CD4-positive, alpha-beta T cell treated with Interleukin-4 for 1 hour (primary cell): ENCODE results near the gene AGAP3.

ENCODE experiments used
- DNase-seq, 2 donors: peaks; one replicate each; pipeline ENCODE4 v3.0.0-alpha.2; 2020 to 2022

The AGAP3 gene

DNA sequence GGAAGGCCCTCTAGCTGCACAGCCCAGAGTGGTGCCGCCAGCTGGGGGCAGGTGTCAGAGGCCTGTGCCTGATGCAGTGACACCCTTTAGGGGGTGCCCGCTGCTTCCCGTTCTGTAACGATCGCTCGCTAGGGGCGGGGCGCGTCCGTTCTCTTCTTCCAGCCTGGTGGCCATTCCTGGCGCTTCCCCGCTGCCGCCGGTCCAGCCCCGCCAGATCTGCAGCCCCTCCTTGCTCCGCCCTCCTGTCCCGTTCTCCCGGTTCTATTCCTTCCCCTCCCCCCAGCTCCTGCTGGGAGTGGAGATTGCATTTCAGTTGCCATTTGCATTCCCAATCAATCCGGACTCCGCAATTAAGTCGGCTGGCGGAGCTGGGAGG lies 39.2 kb downstream of the AGAP3 start:
- no peak for DNase-seq

- DNase-seq, result no peak
These were observed 39.7 kb downstream of the AGAP3 start for GRCh38 chr7:151125846-151126481.

- DNase-seq, result no peak
These were observed 40.3 kb downstream of the AGAP3 start for GRCh38 chr7:151126491-151127137.

DNA sequence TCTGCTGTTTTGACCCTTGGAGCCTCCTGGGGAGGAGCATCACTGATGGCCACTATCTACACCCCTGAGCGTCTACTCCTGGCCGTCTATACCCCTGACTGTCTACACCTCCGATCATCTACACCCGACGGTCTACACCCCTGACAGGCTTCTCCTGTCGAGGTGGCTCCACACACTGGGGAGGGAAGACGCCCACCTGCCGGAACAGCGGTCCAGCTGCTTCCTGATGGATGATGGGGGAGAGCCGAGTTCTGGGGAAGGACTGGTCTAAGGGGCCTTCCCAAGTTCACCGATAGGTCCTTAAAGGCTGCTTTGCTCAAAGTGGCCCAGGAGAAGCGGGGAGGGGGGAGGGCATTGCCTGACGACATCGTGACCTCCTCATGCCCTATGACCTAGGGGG lies 41.9 kb downstream of the AGAP3 start:
- DNase-seq, result no peak

- DNase-seq, result no peak
These were observed 42.4 kb downstream of the AGAP3 start for GRCh38 chr7:151128716-151129115.

GRCh38 chr7:151129117-151129959 lies 43.1 kb downstream of the AGAP3 start:
- DNase-seq, result no peak

DNA sequence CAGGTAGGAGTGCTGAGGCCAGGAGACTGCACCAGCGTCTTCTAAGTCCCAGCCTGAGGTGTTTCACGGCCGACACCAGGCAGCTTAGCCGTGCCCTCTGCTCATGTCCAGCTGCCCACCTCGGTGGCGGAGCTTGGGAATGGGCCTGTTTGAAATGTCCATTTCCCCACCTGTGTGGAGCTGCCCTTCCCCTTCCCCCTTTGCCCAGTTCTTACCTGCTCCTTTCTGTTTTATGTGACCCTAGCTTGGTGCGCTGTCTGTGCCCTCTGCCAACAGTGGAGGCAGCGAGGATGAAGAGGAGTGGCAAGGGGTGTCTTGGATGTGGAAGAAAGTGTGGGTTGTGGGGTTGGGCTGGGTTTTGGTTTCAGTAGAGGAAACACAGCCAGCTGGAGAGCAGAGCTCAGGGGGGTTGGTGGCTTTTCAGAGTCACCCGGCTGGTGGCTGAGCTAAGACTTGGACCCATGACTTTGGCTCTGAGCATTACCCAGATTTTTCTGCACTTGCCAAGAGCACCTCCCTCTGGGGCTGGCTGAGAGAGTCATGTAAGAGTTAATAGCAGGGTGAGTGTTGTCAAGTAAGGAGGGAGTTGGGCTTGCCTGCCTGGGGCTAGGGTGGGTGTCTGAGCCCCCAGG lies 43.8 kb downstream of the AGAP3 start:
- no peak for DNase-seq

GRCh38 chr7:151130741-151131157 lies 44.5 kb downstream of the AGAP3 start:
- DNase-seq, result no peak

DNA sequence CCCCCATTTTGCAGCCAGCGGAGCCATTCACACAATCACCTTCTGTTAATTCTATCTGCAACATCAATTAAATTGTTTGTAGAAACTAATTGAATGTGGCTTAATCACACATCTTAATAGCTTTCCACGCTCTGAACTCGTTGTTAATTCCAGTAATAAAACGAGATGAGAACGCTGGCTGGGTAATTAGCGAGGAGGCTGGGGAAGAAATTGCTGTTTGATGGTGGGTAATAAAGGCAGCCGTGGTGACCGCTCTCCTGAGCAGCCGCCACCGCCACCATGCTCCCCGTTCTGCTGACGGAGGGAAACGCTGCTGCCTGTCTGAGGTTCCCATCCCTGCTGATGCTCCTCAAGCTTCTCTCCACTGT lies 44.9 kb downstream of the AGAP3 start:
- no peak for DNase-seq

GRCh38 chr7:151131592-151132293 lies 45.5 kb downstream of the AGAP3 start:
- DNase-seq, result no peak

- DNase-seq, result no peak
These were observed 46.4 kb downstream of the AGAP3 start for GRCh38 chr7:151132461-151133205.

DNA sequence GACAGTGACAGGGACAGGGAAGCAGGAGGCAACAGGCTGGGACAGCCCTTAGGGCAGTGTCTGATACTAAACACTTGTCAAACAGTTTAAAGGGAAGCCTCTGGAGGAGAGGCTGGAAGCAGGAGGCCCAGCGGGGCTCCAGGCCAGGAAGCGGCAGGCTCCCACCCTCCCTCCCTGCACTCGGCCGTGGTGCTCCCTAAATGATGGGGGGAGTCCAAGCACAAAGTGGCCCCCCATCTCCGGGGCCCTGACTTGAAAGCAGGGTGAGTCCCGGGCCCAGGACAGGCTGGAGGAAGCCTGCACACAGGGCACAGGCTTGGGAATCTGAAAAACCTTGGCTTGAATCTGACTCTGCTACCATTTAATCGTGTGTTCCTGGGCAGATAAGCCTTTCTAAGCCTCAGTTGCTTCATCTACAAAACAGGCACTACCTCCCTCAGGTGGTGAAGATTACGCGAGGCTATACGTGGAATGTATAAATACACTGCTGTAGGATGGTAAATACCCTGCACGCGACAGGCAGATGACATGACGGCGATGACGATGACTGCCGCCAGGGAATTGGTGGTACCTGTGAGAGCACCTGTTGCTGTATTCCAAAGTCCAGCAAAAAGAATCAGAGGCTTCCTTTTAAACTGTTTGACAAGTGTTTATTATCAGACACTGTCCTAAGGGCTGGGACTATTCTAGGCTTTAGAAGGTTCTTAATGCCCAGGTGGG lies 47.2 kb downstream of the AGAP3 start:
- no peak for DNase-seq

GRCh38 chr7:151133986-151134742 lies 47.9 kb downstream of the AGAP3 start:
- DNase-seq, result no peak

GRCh38 chr7:151134743-151135524 lies 48.7 kb downstream of the AGAP3 start:
- no peak for DNase-seq

- no peak for DNase-seq
These were observed 49.2 kb downstream of the AGAP3 start for GRCh38 chr7:151135525-151135845.

GRCh38 chr7:151135866-151136843 lies 49.9 kb downstream of the AGAP3 start:
- no peak for DNase-seq

DNA sequence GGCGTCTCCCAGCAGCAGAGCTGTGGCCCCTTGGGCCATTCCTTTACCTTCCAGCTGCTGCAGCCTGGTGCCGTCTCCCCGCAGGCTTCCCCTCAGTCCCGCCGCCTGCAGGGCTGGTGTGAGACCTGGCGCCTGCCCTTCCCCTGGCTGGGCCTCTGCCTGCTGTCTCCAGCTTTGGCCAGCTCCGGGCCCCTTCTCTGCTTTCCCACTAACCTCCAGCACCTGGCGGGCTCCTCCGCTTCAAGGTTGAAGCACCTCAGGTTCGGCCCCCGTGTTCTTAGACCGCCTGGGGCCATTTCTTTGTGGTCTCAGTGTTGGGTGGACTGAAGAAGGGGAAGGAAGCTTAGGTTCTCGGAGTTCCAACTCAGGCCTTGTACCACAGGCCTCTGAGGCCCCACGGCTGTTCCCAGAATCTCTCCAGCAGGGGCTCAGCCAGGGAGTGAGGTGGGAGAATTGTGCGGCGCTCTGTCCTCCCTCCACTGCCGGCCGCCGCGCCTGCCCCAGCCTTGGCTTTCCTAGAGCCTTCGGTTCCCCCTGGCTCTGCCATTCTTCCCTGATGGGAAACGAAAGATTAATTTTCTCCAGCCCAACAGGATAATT lies 50.9 kb downstream of the AGAP3 start:
- DNase-seq, result no peak

- peak in 1 of 2 donors; percentile 1 for DNase-seq
These were observed 51.5 kb downstream of the AGAP3 start for GRCh38 chr7:151137791-151138152.
